HepG2 (cell line): ENCODE measurements around the gene NDUFB3. TPM values are rescaled to one million over a fixed set of nuclear protein-coding genes. Genes with fewer than 3 reads are reported as not detected.
"Not testable (repeated sequence)": the region's sequence is repeated elsewhere in the genome, so short reads cannot be mapped to it uniquely, and the experiment has no call there.

Experiments
- ATAC-seq: fragments of 200-7000 bp; cut with Tn5 transposase; 3 replicates; pipeline ENCODE4 v1.9.1; 2020; ENCODE audit warnings: mild to moderate bottlenecking, moderate library complexity
- BruUV-seq: library from RNA; stranded (reverse); fragments of 400-500 nt; replicated peaks from 2 replicates; lab custom pipeline; 2021; lab: Mats Ljungman, UMichigan
- CTCF ChIA-PET: fragments of 300-600 bp; formaldehyde crosslinking; extraction: SDS; loops from one replicate; lab custom pipeline; 2021; ENCODE audit warnings: low total read pairs, inconsistent platforms, low intra/inter-chr PET ratio; lab: Yijun Ruan, JAX
- POLR2A ChIA-PET: fragments of 350-600 bp; sonication (Branson Sonifier 250); formaldehyde crosslinking; loops from one replicate; lab custom pipeline; 2020; ENCODE audit warnings: antibody characterized with exemption, inconsistent platforms; lab: Yijun Ruan, JAX
- DNase-seq: peaks from one replicate; pipeline ENCODE4 v3.0.0-alpha.2; 2015; ENCODE audit warnings: low spot score
- FAIRE-seq: peaks from 3 replicates; lab custom pipeline; 2011; peaks lifted over from hg19 to GRCh38; lab: Jason Lieb, UNC
- H2AFZ ChIP-seq: one replicate; pipeline ENCODE4 v1.6.1; 2011; ENCODE audit warnings: low read length, inconsistent platforms
- H3K27ac ChIP-seq: fragments of 300-600 bp; 3 replicates; pipeline ENCODE4 v1.8.0; 2011; ENCODE audit warnings: mixed run types, mild to moderate bottlenecking, mixed read lengths, low read length, inconsistent platforms; ENCODE audit not compliant: insufficient read depth; ENCODE audit errors: extremely low read length
- H3K27me3 ChIP-seq, 2 experiments: fragments of 200-600 bp in 1 of 2; 2 replicates in 1 of 2; 3 replicates in 1 of 2; pipeline versions ENCODE4 v1.6.0 to v1.8.0; 2011; ENCODE audit warnings: low read length in 2 of 2, mild to moderate bottlenecking in 2 of 2, moderate library complexity in 2 of 2, inconsistent platforms in 1 of 2; ENCODE audit not compliant: insufficient read depth in 2 of 2, control insufficient read depth in 1 of 2
- H3K36me3 ChIP-seq, 2 experiments: fragments of 200-600 bp in 1 of 2; replicated peaks in 1 of 2; 2 replicates in 1 of 2; 3 replicates in 1 of 2; pipeline versions ENCODE4 v1.5.1 to v1.8.0; 2011; ENCODE audit warnings: low read length in 2 of 2, inconsistent platforms in 1 of 2; ENCODE audit not compliant: insufficient read depth in 2 of 2, control insufficient read depth in 1 of 2
- H3K4me1 ChIP-seq: 2 replicates; pipeline ENCODE4 v1.5.1; 2012; ENCODE audit warnings: low read length, inconsistent platforms; ENCODE audit not compliant: insufficient read depth
- H3K4me2 ChIP-seq: 2 replicates; pipeline ENCODE4 v1.6.0; 2011; ENCODE audit warnings: low read depth, low read length, inconsistent platforms
- H3K4me3 ChIP-seq, 3 experiments: fragments of 200-600 bp in 1 of 3; sonication (generic), shearing (Covaris generic) in 1 of 3; replicated peaks in 1 of 3; 2 replicates each; pipeline ENCODE4 v1.5.1; 2011 to 2016; ENCODE audit warnings: low read length in 3 of 3, inconsistent platforms in 2 of 3, low read depth in 2 of 3, mild to moderate bottlenecking in 2 of 3, control low read depth in 1 of 3, mixed read lengths in 1 of 3; ENCODE audit not compliant: insufficient read depth in 1 of 3
- H3K79me2 ChIP-seq: one replicate; pipeline ENCODE4 v1.6.1; 2011; ENCODE audit warnings: low read length, inconsistent platforms; ENCODE audit not compliant: insufficient read depth
- H3K9ac ChIP-seq: 2 replicates; pipeline ENCODE4 v1.6.0; 2011; ENCODE audit warnings: mild to moderate bottlenecking, low read depth, low read length, inconsistent platforms; ENCODE audit not compliant: insufficient read depth
- H3K9me3 ChIP-seq: 2 replicates; pipeline ENCODE4 v1.5.1; 2012; ENCODE audit warnings: mild to moderate bottlenecking, low read length
- H4K20me1 ChIP-seq: 2 replicates; pipeline ENCODE4 v1.6.0; 2011; ENCODE audit warnings: inconsistent platforms, mild to moderate bottlenecking, low read length, moderate library complexity; ENCODE audit not compliant: insufficient read depth
- KAT7 ChIP-seq: IDR thresholded peaks from 2 replicates; pipeline ENCODE4 v1.6.1; 2018; ENCODE audit warnings: borderline replicate concordance, missing compliant biosample characterization
- PAF1 ChIP-seq: IDR thresholded peaks from 2 replicates; pipeline ENCODE4 v1.6.1; 2016; ENCODE audit warnings: missing genetic modification reagents, missing compliant biosample characterization
- POLR2A ChIP-seq, 2 experiments: IDR thresholded peaks; 2 replicates each; pipeline ENCODE4 v1.6.1; 2011; ENCODE audit warnings: low read depth in 2 of 2, low read length in 2 of 2, mild to moderate bottlenecking in 1 of 2, moderate library complexity in 1 of 2; ENCODE audit not compliant: insufficient read depth in 1 of 2
- ZC3H4 ChIP-seq: sonication (generic); formaldehyde crosslinking; IDR thresholded peaks from 2 replicates; pipeline ENCODE4 v1.4.0; 2020; ENCODE audit warnings: missing genetic modification reagents, borderline replicate concordance
- ZFP82 ChIP-seq: sonication (generic); formaldehyde crosslinking; IDR thresholded peaks from 2 replicates; pipeline ENCODE4 v1.5.1; 2020; ENCODE audit warnings: mild to moderate bottlenecking, missing genetic modification reagents, borderline replicate concordance
- ZMYM3 ChIP-seq: sonication (generic); formaldehyde crosslinking; IDR thresholded peaks from 2 replicates; pipeline ENCODE4 v1.5.1; 2020; ENCODE audit warnings: mild to moderate bottlenecking, missing genetic modification reagents
- ZNF619 ChIP-seq: sonication (generic); formaldehyde crosslinking; IDR thresholded peaks from 2 replicates; pipeline ENCODE4 v1.4.0; 2020; ENCODE audit warnings: mild to moderate bottlenecking, missing genetic modification reagents
- ZNF790 ChIP-seq: sonication (generic); formaldehyde crosslinking; IDR thresholded peaks from 2 replicates; pipeline ENCODE4 v1.8.0; 2022; ENCODE audit warnings: missing genetic modification reagents, mild to moderate bottlenecking, borderline replicate concordance
- ZNF850 ChIP-seq: sonication (generic); formaldehyde crosslinking; conservative IDR thresholded peaks from 2 replicates; pipeline ENCODE4 v1.9.0; 2021; ENCODE audit warnings: mild to moderate bottlenecking, missing genetic modification reagents
- ZZZ3 ChIP-seq: sonication (generic); formaldehyde crosslinking; IDR thresholded peaks from 2 replicates; pipeline ENCODE4 v1.4.0; 2020; ENCODE audit warnings: missing genetic modification reagents, mild to moderate bottlenecking, borderline replicate concordance
- WGBS: methylation state at CpG from one replicate; pipeline ENCODE4 v1.1.6; 2017; ENCODE audit warnings: low lambda C conversion rate; 5-methylcytosine and 5-hydroxymethylcytosine counted together
- in situ Hi-C: cut with HindIII; loops from 2 replicates; pipeline ENCODE4 v1.10.0; 2017; ENCODE audit warnings: low pct_unique_long_range_greater_than_20kb; ENCODE audit not compliant: extremely low pct_ligation_motif_present
- intact Hi-C: fragments of 100-400 bp; cut with micrococcal nuclease; formaldehyde crosslinking; loops from one replicate; pipeline ENCODE4 v1.10.0; 2022; ENCODE audit not compliant: unreplicated experiment
- polyA plus RNA-seq, 8 experiments: library from polyadenylated mRNA; depleted of rRNA in 3 of 8; stranded (reverse) in 7 of 8; unstranded in 1 of 8; fragments of >200 nt; fragmentation: Illumina TruSeq in 4 of 8; extraction: Trizol in 4 of 8; gene quantifications; 2 replicates each; pipeline versions ENCODE4 v1.2.1 to v1.2.3, GENCODE V29; 2011 to 2016; ENCODE audit warnings: low read depth in 4 of 8, missing spikeins in 1 of 8, mixed read lengths in 1 of 8; ENCODE audit not compliant: insufficient read depth in 1 of 8
- total RNA-seq, 5 experiments: library from RNA; depleted of rRNA; stranded (reverse); fragments of >200 nt; fragmentation: Illumina TruSeq; extraction: Trizol; gene quantifications; 2 replicates each; pipeline ENCODE4 v1.2.3, GENCODE V29; 2016; ENCODE audit warnings: low read depth in 1 of 5

NDUFB3 gene
- total and polyA plus RNA-seq, 2 of the 13 experiments (the other 11 are each of a cell fraction or from before 2014, with no cell fraction given): 50.7 to 159 TPM

DNA sequence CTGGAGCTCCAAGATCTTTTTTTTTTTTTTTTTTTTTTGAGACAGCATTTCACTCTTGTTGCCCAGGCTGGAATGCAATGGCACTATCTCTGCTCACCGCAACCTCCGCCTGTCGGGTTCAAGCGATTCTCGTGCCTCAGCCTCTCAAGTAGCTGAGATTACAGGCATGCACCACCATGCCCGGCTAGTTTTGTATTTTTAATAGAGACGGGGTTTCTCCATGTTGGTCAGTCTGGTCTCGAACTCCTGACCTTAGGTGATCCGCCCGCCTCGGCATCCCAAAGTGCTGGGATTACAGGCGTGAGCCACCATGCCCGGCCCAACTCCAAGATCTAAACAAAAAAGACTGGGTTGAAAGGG, 45.9 kb downstream of the NDUFB3 start:
- H3K27me3 ChIP-seq, FAIRE-seq, BruUV-seq, H2AFZ ChIP-seq, H3K9me3 ChIP-seq, ATAC-seq, DNase-seq, H3K36me3 ChIP-seq: not testable (repeated sequence)
- H3K9ac ChIP-seq: peak overlapping the region; percentile 94
- H4K20me1 ChIP-seq: peaks cover 14% of the 10 kb centered on the region
- peak overlapping the region; percentile 97 for H3K4me2 ChIP-seq
- H3K27ac ChIP-seq: peak overlapping the region; percentile 91
- H3K4me1 ChIP-seq: peaks cover 68% of the 10 kb centered on the region
- under 1% methylated on average over 13 of the region's 13 CpGs for WGBS
- CTCF ChIA-PET: interaction anchor here (1.5 to 1.7 kb wide), 2 partner anchors 40 to 47 kb away, joined by 3 to 9 read pairs; no protein-coding TSS in a partner anchor
- POLR2A ChIA-PET: interaction anchor here (0.8 to 5.8 kb wide), 18 partner anchors 10 to 254 kb away, joined by 3 to 75 read pairs (median 8); partner anchors contain the start of genes CASP10, CLK1, HYCC2 and NDUFB3
- H3K4me3 ChIP-seq: peak overlapping the region; percentile 86 to 90 (median 86)
- in situ Hi-C loops (loop anchor here (5.0 kb wide), 1 partner anchor 45 kb away; the partner anchor contains the start of genes HYCC2 and NDUFB3), intact Hi-C loops (loop anchor here (1.0 to 5.0 kb wide), 3 partner anchors 41 to 230 kb away; partner anchors contain the start of genes NIF3L1 and PPIL3)
- peaks cover 58% of the 10 kb centered on the region for H3K79me2 ChIP-seq
- TF ChIP-seq ZNF619 (CRISPR knock-in tag) (0 out of 2 replicates have a peak, but pooled peaks have one; percentile 7), ZZZ3 (CRISPR knock-in tag) (0 out of 2 replicates have a peak, but pooled peaks have one; percentile 2), ZC3H4 (CRISPR knock-in tag) (0 out of 2 replicates have a peak, but pooled peaks have one; percentile 74), KAT7 (CRISPR knock-in tag) (peak; percentile 76), ZNF850 (CRISPR knock-in tag) (peak; percentile 43; the same call in 1 of the 2 replicates), PAF1 (CRISPR knock-in tag) (0 out of 2 replicates have a peak, but pooled peaks have one; percentile 6), ZMYM3 (0 out of 2 replicates have a peak, but pooled peaks have one; percentile 22), ZNF790 (CRISPR knock-in tag) (0 out of 2 replicates have a peak, but pooled peaks have one; percentile 17), POLR2A (IDR thresholded peaks at IDR 0.05; ENCODE audit: insufficient read depth in 1 of 2, low read depth in 2 of 2, low read length in 2 of 2) (0 out of 4 replicates have a peak, but pooled peaks of 1 of the 2 experiments have one; percentile 29), ZFP82 (CRISPR knock-in tag) (peak; percentile 38; the same call in 1 of the 2 replicates)
